K562 (cell line): Measurements from ENCODE around the gene IGF2R. TPM values are rescaled to one million over a fixed set of nuclear protein-coding genes. Genes with fewer than 3 reads are reported as not detected.

Experiments
- ATAC-seq: fragments of 200-7000 bp; cut with Tn5 transposase; 3 replicates; pipeline ENCODE4 v1.9.1; 2020; ENCODE audit warnings: moderate library complexity
- BruUV-seq: library from RNA; stranded (reverse); fragments of 400-500 nt; replicated peaks from 2 replicates; lab custom pipeline; 2021; lab: Mats Ljungman, UMichigan
- CTCF ChIA-PET: fragments of 300-600 bp; formaldehyde crosslinking; extraction: SDS; loops from one replicate; lab custom pipeline; 2021; ENCODE audit warnings: low intra/inter-chr PET ratio; lab: Yijun Ruan, JAX
- POLR2A ChIA-PET: fragments of 300-600, 350-650 bp; sonication (Branson Sonifier 250); formaldehyde crosslinking; extraction: SDS; loops from one replicate; lab custom pipeline; 2021; ENCODE audit warnings: antibody characterized with exemption, inconsistent platforms; lab: Yijun Ruan, JAX
- DNase-seq, 4 experiments: peaks; one replicate each; pipeline versions ENCODE4 v3.0.0 to v3.0.0-alpha.2; 2011 to 2018; ENCODE audit warnings: low spot score in 3 of 4, mixed read lengths in 3 of 4; ENCODE audit errors: extremely low read depth in 1 of 4
- FAIRE-seq: peaks from 2 replicates; lab custom pipeline; 2011; peaks lifted over from hg19 to GRCh38; lab: Jason Lieb, UNC
- H2AFZ ChIP-seq: 2 replicates; pipeline ENCODE4 v1.6.0; 2011; ENCODE audit warnings: low read depth, low read length, control low read depth, inconsistent platforms
- H3K27ac ChIP-seq: fragments of 200-600 bp; 3 replicates; pipeline ENCODE4 v1.8.0; 2011; ENCODE audit warnings: low read depth, mild to moderate bottlenecking, control low read depth, inconsistent platforms, low read length, moderate library complexity, mixed read lengths; ENCODE audit errors: extremely low read depth
- H3K27me3 ChIP-seq, 2 experiments: fragments of 300-600 bp in 1 of 2; 2 replicates in 1 of 2; 3 replicates in 1 of 2; pipeline versions ENCODE4 v1.6.0 to v1.8.0; 2011; ENCODE audit warnings: inconsistent platforms in 2 of 2, low read length in 2 of 2, mild to moderate bottlenecking in 1 of 2, mixed read lengths in 1 of 2, moderate library complexity in 1 of 2; ENCODE audit not compliant: control insufficient read depth in 2 of 2, insufficient read depth in 2 of 2
- H3K36me3 ChIP-seq: fragments of 300-600 bp; 3 replicates; pipeline ENCODE4 v1.8.0; 2011; ENCODE audit warnings: mild to moderate bottlenecking, low read length, inconsistent platforms; ENCODE audit not compliant: control insufficient read depth, insufficient read depth
- H3K4me1 ChIP-seq, 2 experiments: fragments of 200-600 bp in 1 of 2; replicated peaks in 1 of 2; 2 replicates in 1 of 2; 3 replicates in 1 of 2; pipeline versions ENCODE4 v1.5.1 to v1.8.0; 2011; ENCODE audit warnings: inconsistent platforms in 2 of 2, low read length in 2 of 2, mild to moderate bottlenecking in 1 of 2, mixed read lengths in 1 of 2, moderate library complexity in 1 of 2; ENCODE audit not compliant: control insufficient read depth in 2 of 2, insufficient read depth in 2 of 2
- H3K4me2 ChIP-seq: 2 replicates; pipeline ENCODE4 v1.6.1; 2011; ENCODE audit warnings: low read length, control low read depth, inconsistent platforms, mixed read lengths; ENCODE audit not compliant: insufficient read depth
- H3K4me3 ChIP-seq: fragments of 200-600 bp; sonication (generic), shearing (Covaris generic); 2 replicates; pipeline ENCODE4 v1.5.1; 2016; ENCODE audit warnings: control low read depth, inconsistent platforms
- H3K79me2 ChIP-seq: fragments of 200-600 bp; 3 replicates; pipeline ENCODE4 v1.8.0; 2011; ENCODE audit warnings: low read length, inconsistent platforms; ENCODE audit not compliant: control insufficient read depth, insufficient read depth
- H3K9ac ChIP-seq, 2 experiments: 2 replicates each; pipeline versions ENCODE4 v1.6.0 to v1.6.1; 2011; ENCODE audit warnings: low read depth in 2 of 2, low read length in 2 of 2, control low read depth in 1 of 2, inconsistent platforms in 1 of 2, mild to moderate bottlenecking in 1 of 2, mixed read lengths in 1 of 2; ENCODE audit not compliant: insufficient read depth in 1 of 2
- H3K9me1 ChIP-seq: one replicate; pipeline ENCODE4 v1.6.0; 2011; ENCODE audit warnings: inconsistent platforms, mild to moderate bottlenecking, low read length, moderate library complexity; ENCODE audit not compliant: control insufficient read depth, insufficient read depth
- H3K9me3 ChIP-seq: replicated peaks from 2 replicates; pipeline ENCODE4 v1.5.1; 2011; ENCODE audit warnings: low read depth, low read length, inconsistent platforms; ENCODE audit not compliant: control insufficient read depth, insufficient read depth
- H4K20me1 ChIP-seq: replicated peaks from 2 replicates; pipeline ENCODE4 v1.6.1; 2011; ENCODE audit warnings: low read length, inconsistent platforms, mixed read lengths; ENCODE audit not compliant: control insufficient read depth, insufficient read depth
- CBX5 ChIP-seq: IDR thresholded peaks from 2 replicates; pipeline ENCODE4 v1.6.1; 2014; ENCODE audit warnings: low read depth, borderline replicate concordance
- KAT7 ChIP-seq: sonication (generic); formaldehyde crosslinking; IDR thresholded peaks from 2 replicates; pipeline ENCODE4 v1.8.0; 2022; ENCODE audit warnings: missing genetic modification reagents, mild to moderate bottlenecking, borderline replicate concordance
- NCOR1 ChIP-seq: fragments of 450-650 bp; IDR thresholded peaks from 2 replicates; pipeline ENCODE4 v1.6.1; 2016; ENCODE audit warnings: mild to moderate bottlenecking, moderate library complexity
- SMARCA5 ChIP-seq: fragments of 450-650 bp; IDR thresholded peaks from 2 replicates; pipeline ENCODE4 v1.6.1; 2016
- WGBS: fragments of 100-300 bp; shearing (Covaris generic); methylation state at CpG from one replicate; pipeline ENCODE4 v1.1.6; 2016; ENCODE audit warnings: low coverage, mixed read lengths; ENCODE audit not compliant: insufficient coverage; ENCODE audit errors: missing lambda C conversion rate; 5-methylcytosine and 5-hydroxymethylcytosine counted together
- in situ Hi-C: fragments of 300-500 bp; cut with MboI; formaldehyde crosslinking; loops from 4 replicates; pipeline ENCODE4 v1.15.0; 2018; ENCODE audit warnings: inconsistent platforms, mixed read lengths
- intact Hi-C: fragments of 100-400 bp; cut with micrococcal nuclease; formaldehyde crosslinking; loops from 2 replicates; pipeline ENCODE4 v1.14.2; 2022
- polyA plus RNA-seq, 8 experiments: library from polyadenylated mRNA; depleted of rRNA in 4 of 8; stranded (reverse) in 5 of 8; unstranded in 3 of 8; fragments of >200 nt; fragmentation: Nextera tagmentation in 2 of 8; fragmentation: Illumina TruSeq in 1 of 8; extraction: Ambion mirVana in 2 of 8; extraction: Trizol in 1 of 8; gene quantifications; 2 replicates each; pipeline versions ENCODE4 v1.2.1 to v1.2.3, GENCODE V29; 2011 to 2014; ENCODE audit warnings: inconsistent platforms in 1 of 8, missing spikeins in 1 of 8
- total RNA-seq, 7 experiments: library from RNA; depleted of rRNA in 6 of 7; stranded (reverse); fragments of >200 nt in 6 of 7; fragmentation: Illumina TruSeq in 2 of 7; extraction: Trizol in 2 of 7; gene quantifications; 2 replicates each; pipeline versions ENCODE4 v1.2.1 to v1.2.3, GENCODE V29; 2011 to 2021; ENCODE audit warnings: low replicate concordance in 1 of 7
- TF ChIP-seq, protein P1 (sequence below): fragments of 450-650 bp; IDR thresholded peaks from 2 replicates; pipeline ENCODE4 v1.6.1; 2016

IGF2R gene
- total and polyA plus RNA-seq, 9 of the 15 experiments (the other 6 are each of a cell fraction or from before 2014, with no cell fraction given) = 3.5 to 92.3 (median 34.5) TPM

DNA sequence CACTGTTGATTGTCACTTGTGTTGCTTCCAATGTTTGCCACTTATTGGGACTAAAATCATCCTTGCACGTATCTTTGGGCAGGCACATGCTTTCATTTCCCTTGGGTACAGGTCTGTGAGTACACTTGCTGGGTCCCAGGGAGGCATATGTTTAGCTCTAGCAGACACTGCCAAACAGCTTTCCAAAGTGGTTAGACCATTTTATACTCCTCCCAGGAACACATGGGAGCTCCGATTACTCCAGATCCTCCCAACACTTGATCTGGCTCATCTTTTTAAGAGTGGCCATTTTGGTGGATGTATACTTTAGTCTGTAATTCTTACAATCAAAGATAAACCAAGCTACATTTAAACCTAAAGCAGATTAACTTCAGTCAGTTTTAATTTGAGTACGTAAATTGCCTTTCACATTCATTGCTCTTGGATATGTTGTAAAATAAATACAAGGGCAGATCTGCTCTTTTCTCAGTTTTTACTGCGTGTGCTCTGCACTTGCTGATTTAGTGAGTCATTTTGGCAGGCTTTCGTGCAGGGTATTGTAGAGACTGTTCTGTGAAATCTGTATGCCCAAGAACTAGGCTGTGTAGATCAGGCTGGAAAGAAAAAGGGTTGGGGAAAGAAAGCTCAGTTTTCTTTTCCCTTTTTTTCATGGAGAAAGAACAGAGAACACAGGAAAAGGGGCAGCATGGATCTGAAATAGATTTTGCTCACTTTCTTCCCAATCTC, 172.3 kb downstream of the IGF2R start:
- ATAC-seq = no peak
- Histone ChIP-seq H3K4me2 (no peak overlapping the region), H3K9me3 (no peaks in the 10 kb centered on the region), H3K79me2 (no peaks in the 10 kb centered on the region), H2AFZ (no peak overlapping the region), H3K27me3 (peaks cover 7 to 30% of the 10 kb centered on the region in 2 experiments; a peak in 4 of 5 replicates), H3K27ac (no peak overlapping the region), H4K20me1 (0 out of 2 replicates have a peak, but pooled peaks cover 6% of the 10 kb centered on the region), H3K36me3 (no peaks in the 10 kb centered on the region), H3K9ac (no peak overlapping the region), H3K4me1 (no peaks in the 10 kb centered on the region), H3K4me3 (no peak overlapping the region), H3K9me1 (no peaks in the 10 kb centered on the region)
- POLR2A ChIA-PET = interaction anchor here (1.5 kb wide), 2 partner anchors 12 to 20 kb away, joined by 3 to 5 read pairs; no protein-coding TSS in a partner anchor
- TF ChIP-seq KAT7 (CRISPR knock-in tag) = no peak
- no peak for TF ChIP-seq NCOR1
- TF ChIP-seq, protein P1, sequence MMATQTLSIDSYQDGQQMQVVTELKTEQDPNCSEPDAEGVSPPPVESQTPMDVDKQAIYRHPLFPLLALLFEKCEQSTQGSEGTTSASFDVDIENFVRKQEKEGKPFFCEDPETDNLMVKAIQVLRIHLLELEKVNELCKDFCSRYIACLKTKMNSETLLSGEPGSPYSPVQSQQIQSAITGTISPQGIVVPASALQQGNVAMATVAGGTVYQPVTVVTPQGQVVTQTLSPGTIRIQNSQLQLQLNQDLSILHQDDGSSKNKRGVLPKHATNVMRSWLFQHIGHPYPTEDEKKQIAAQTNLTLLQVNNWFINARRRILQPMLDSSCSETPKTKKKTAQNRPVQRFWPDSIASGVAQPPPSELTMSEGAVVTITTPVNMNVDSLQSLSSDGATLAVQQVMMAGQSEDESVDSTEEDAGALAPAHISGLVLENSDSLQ = no peak
- no peak for TF ChIP-seq SMARCA5
- TF ChIP-seq CBX5 = no peak
- 2% methylated on average over 5 of the region's 5 CpGs for WGBS
- FAIRE-seq = no peak
- DNase-seq = no peak
- no TSS peak for BruUV-seq
- CTCF ChIA-PET = no interaction called here
- in situ Hi-C loops (loop anchor here (5.0 kb wide), 1 partner anchor 316 kb away; no protein-coding TSS in a partner anchor), intact Hi-C loops (no loop called here)
